Bronchial epithelial cell (primary cell): Measurements from ENCODE around the gene DOK7. TPM values are rescaled to one million over a fixed set of nuclear protein-coding genes. Genes with fewer than 3 reads are reported as not detected.

ENCODE experiments used
- DNase-seq: peaks from one replicate; pipeline ENCODE4 v3.0.0-alpha.2; 2010; ENCODE audit warnings: low read depth
- FAIRE-seq: peaks from 2 replicates; lab custom pipeline; 2011; peaks lifted over from hg19 to GRCh38; lab: Jason Lieb, UNC
- H3K27me3 ChIP-seq: 2 replicates; pipeline ENCODE4 v1.5.1; 2011; ENCODE audit warnings: low read length; ENCODE audit not compliant: control insufficient read depth, insufficient read depth
- H3K36me3 ChIP-seq: 2 replicates; pipeline ENCODE4 v1.5.1; 2011; ENCODE audit warnings: low read length; ENCODE audit not compliant: control insufficient read depth, insufficient read depth
- H3K4me3 ChIP-seq: 2 replicates; pipeline ENCODE4 v1.5.1; 2011; ENCODE audit warnings: mild to moderate bottlenecking, low read depth, low read length, control low read depth
- total RNA-seq: library from RNA; depleted of rRNA; stranded (reverse); fragments of >200 nt; gene quantifications from 2 replicates; pipeline ENCODE4 v1.2.1, GENCODE V29; 2014
- TF ChIP-seq, protein P1 (sequence below): IDR thresholded peaks from 2 replicates; pipeline ENCODE4 v1.5.1; 2011; ENCODE audit warnings: mild to moderate bottlenecking, moderate library complexity, low read length, control low read depth, inconsistent platforms; ENCODE audit not compliant: insufficient read depth, severe bottlenecking

DOK7 gene
- total RNA-seq, 1 donor from 2014 or later, result 4.2 TPM

DNA sequence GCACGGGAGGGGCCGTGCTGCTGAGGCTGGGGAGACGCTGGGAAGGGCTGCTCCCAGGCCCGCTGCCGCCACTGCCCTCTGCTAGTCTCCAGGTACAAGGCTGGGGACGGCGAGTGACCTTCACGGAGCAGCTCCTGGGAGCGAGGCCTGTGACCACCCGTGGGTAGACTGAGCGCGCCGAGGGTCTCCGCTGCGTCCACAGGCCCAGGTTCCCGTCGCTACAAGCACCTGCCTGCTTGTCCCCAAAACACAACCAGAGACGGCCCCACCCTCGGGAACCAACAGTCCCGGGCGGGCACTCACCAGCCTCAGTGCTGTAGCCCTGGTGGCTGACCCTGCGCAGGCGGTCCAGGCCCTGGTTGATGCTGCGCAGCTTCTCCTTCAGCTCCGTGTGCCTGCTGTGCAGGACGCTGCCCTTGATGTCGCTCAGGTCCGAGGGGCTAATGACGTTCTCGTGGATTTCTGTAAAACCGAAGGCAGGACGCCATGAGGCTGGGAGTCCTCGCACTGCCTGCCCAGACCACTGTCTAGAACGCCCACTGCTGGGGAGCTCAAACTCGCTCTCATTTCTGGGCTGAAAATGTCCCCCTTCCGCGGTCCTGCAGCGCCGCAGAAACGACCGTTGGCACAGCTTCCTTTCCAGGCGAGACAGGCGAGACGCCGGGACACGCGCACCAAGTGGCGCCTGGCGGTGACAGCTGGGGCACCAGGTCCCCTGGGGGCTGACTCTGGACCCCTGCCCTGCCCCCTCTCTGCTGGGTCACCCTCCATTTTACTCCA is 54.8 kb downstream of the DOK7 start:
- FAIRE-seq (no peak), DNase-seq (no peak)
- TF ChIP-seq, protein P1, sequence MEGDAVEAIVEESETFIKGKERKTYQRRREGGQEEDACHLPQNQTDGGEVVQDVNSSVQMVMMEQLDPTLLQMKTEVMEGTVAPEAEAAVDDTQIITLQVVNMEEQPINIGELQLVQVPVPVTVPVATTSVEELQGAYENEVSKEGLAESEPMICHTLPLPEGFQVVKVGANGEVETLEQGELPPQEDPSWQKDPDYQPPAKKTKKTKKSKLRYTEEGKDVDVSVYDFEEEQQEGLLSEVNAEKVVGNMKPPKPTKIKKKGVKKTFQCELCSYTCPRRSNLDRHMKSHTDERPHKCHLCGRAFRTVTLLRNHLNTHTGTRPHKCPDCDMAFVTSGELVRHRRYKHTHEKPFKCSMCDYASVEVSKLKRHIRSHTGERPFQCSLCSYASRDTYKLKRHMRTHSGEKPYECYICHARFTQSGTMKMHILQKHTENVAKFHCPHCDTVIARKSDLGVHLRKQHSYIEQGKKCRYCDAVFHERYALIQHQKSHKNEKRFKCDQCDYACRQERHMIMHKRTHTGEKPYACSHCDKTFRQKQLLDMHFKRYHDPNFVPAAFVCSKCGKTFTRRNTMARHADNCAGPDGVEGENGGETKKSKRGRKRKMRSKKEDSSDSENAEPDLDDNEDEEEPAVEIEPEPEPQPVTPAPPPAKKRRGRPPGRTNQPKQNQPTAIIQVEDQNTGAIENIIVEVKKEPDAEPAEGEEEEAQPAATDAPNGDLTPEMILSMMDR, result no peak
- Histone ChIP-seq H3K27me3 (no peaks in the 10 kb centered on the region), H3K36me3 (peaks cover 56% of the 10 kb centered on the region), H3K4me3 (no peak overlapping the region)

DNA sequence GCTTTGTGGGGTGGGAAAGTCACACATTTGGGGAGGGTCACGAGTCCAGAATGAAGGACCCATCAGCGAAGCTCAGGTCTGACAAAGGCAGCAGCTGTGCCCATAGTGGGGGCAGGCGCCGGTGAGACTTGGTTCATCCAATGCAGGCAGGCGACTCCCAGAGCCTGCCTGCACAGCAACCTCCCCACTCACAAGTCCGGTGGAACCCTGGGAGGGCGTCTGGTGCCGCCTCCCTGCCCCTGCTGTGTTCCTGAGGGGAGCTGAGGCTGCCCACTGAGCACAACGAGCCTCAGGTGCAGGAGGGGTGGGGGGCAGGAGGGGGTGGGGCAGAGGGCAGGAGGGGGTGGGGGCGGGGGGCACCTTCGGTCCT is 55.4 kb downstream of the DOK7 start:
- Histone ChIP-seq H3K27me3 (no peaks in the 10 kb centered on the region), H3K4me3 (no peak overlapping the region), H3K36me3 (peaks cover 61% of the 10 kb centered on the region)
- TF ChIP-seq, protein P1, result no peak
- DNase-seq (no peak), FAIRE-seq (no peak)

- H3K4me3 ChIP-seq, result no peak overlapping the region
- no peaks in the 10 kb centered on the region for H3K27me3 ChIP-seq
- no peak for DNase-seq
- no peak for FAIRE-seq
- H3K36me3 ChIP-seq, result peaks cover 58% of the 10 kb centered on the region
- TF ChIP-seq, protein P1, result no peak
Observed at GRCh38 chr4:3518941-3519340, 55.8 kb downstream of the DOK7 start.

DNA sequence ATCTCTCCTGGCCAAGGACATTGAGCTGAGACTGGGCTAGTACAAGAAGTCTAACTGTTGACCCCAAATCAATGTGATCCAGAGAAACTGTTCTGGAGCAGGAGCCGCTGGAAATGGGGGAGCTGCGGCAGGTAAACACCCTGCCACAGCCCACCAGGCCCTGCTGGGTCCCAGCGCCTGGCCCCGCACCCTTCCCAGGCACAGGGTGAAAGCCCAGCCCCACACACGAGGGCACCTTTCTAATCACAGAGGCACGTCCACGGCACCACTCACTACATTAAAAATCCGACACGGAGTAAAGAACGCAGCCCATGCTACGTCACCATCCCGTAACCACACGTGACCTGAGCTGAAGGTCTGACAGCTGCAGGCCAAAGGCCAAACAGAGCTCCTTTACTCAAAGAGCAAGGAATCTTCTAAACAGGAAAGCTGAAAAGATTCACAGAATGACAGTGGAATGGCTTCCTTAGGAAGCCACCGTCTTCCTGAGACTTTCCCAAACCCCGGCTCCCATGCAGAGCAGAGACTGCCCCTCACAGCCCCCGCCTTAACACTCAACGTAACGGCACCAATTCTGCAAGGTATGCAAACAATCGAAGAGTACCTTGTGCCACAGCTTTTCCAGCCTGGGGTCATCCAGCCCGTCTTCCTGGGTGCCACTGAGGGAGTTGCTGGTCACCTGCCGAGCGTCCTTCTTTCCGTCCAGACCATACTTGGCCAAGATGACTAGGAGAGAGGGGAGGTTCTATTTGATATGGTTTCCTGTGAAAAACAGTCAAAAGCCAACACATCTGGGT is 56.6 kb downstream of the DOK7 start:
- DNase-seq (no peak), FAIRE-seq (no peak)
- Histone ChIP-seq H3K36me3 (peaks cover 58% of the 10 kb centered on the region), H3K4me3 (no peak overlapping the region), H3K27me3 (no peaks in the 10 kb centered on the region)
- TF ChIP-seq, protein P1, result no peak

- TF ChIP-seq, protein P1, result no peak
Observed at GRCh38 chr4:3520276-3520675, 57.2 kb downstream of the DOK7 start.

More at GRCh38 chr4:3520276-3520675, 57.2 kb downstream of the DOK7 start:
- H3K36me3 ChIP-seq, result peaks cover 58% of the 10 kb centered on the region
- DNase-seq, result no peak
- H3K27me3 ChIP-seq, result no peaks in the 10 kb centered on the region
- H3K4me3 ChIP-seq, result no peak overlapping the region
- no peak for FAIRE-seq
